Right cardiac atrium (tissue), 5 donors: Measurements from ENCODE around the gene ARHGAP25. TPM values are rescaled to one million over a fixed set of nuclear protein-coding genes. Genes with fewer than 3 reads are reported as not detected.

Experiments used
- ATAC-seq, 2 donors: fragments of 200-7000 bp; cut with Tn5 transposase; one replicate each; pipeline versions ENCODE4 v1.8.0 to v1.9.1; 2020; ENCODE audit warnings: moderate library complexity in 2 of 2, mild to moderate bottlenecking in 1 of 2
- DNase-seq, 3 donors: peaks; one replicate each; pipeline ENCODE4 v3.0.0-alpha.2; 2020
- H3K27ac ChIP-seq: one replicate; pipeline ENCODE4 v1.5.1; 2013; ENCODE audit warnings: mild to moderate bottlenecking, low read length, control low read depth, moderate library complexity
- H3K27me3 ChIP-seq: one replicate; pipeline ENCODE4 v1.6.1; 2013; ENCODE audit not compliant: control insufficient read depth, insufficient read depth
- H3K4me1 ChIP-seq: one replicate; pipeline ENCODE4 v1.6.1; 2013; ENCODE audit warnings: low read length; ENCODE audit not compliant: control insufficient read depth, insufficient read depth
- H3K4me3 ChIP-seq: one replicate; pipeline ENCODE4 v1.5.1; 2013; ENCODE audit warnings: low read length, control low read depth
- H3K9me3 ChIP-seq: one replicate; pipeline ENCODE4 v1.6.1; 2013; ENCODE audit warnings: low read length; ENCODE audit not compliant: control insufficient read depth
- WGBS: extraction: QIAGEN DNeasy Blood & Tissue Kit; methylation state at CpG from one replicate; pipeline ENCODE4 v1.1.7; 2013; 5-methylcytosine and 5-hydroxymethylcytosine counted together
- intact Hi-C, 4 donors: fragments of 100-400 bp; cut with DNase I; formaldehyde crosslinking; loops; one replicate each; pipeline versions ENCODE4 v1.11.0 to v1.14.0; 2022 to 2023
- polyA plus RNA-seq: library from polyadenylated mRNA; stranded (reverse); fragments of 200-250 nt; gene quantifications from one replicate; pipeline ENCODE4 v1.2.3, GENCODE V29; 2013
- total RNA-seq, 4 donors: library from RNA; stranded (reverse); fragmentation: NEBNext Ultra II Directional; extraction: Animal tissue kit (Norgen Biotek cat#: 25700); gene quantifications; one replicate each; pipeline ENCODE4 v1.2.1, GENCODE V29; 2021
- donor health status: healthy with polysubstance abuse.
- donor health status: DM: no; HTN: yes; CAD: no.
- donor health status: DM: no; HTN: no; CAD: no.
- donor health status: DM: no; HTN: yes; CAD: no; lungs with severe emphysema.
- donor health status: DM: yes; HTN: yes; CAD: no.

Gene ARHGAP25
- total and polyA plus RNA-seq, 5 donors, result 5.9 to 9.7 (median 8.5) TPM

DNA sequence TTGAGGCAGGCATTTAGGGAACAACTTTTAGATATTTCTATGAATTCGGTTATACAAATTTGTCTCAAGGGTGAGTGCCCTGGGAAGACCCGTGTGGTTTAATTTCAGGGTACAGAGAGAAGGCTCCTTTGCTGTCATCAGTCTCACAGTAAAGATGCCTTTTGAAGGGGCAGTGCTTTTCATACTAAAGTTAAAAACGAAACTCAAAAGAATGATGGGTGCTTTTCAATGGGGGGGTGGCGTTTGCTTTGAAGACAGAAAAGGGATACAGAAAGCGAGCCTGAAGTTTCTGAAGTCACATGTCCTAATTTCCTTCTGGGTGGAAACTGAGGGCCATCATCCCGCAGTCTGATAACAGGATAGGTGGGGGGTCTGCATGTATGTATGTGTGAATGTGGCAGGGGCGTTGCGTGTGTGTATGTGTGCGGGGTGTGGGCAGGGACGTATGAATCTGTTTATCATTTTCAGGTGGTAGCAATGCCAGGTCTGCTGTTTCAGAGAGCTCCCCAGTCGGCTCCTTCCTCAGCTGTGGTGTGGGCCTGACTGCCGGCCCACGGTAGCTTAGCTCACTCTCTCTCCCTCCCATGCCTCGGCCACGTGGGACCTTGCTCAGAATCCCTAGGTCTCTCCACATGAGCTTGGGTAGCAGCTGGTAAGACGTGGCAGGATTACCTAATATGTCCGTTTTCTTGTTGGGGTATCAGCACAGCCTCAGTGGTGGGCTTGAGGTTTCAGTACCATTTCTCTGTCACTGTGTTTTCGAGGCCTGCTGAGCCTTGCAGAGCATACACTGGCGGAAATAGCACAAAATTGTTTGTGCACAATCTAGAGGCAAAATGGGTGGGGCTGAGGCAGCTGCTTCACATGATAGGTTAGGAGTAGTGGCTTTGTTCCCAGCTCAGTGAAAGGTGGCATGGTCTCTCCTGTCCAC, 32.7 kb downstream of the ARHGAP25 start:
- H3K4me3 ChIP-seq, result no peak overlapping the region
- no peak for DNase-seq
- intact Hi-C loops, result no loop called here
- ATAC-seq, result no peak
- H3K4me1 ChIP-seq, result peaks cover 16% of the 10 kb centered on the region
- no peaks in the 10 kb centered on the region for H3K9me3 ChIP-seq
- H3K27me3 ChIP-seq, result no peaks in the 10 kb centered on the region
- 80% methylated on average over 19 of the region's 19 CpGs for WGBS
- no peak overlapping the region for H3K27ac ChIP-seq

DNA sequence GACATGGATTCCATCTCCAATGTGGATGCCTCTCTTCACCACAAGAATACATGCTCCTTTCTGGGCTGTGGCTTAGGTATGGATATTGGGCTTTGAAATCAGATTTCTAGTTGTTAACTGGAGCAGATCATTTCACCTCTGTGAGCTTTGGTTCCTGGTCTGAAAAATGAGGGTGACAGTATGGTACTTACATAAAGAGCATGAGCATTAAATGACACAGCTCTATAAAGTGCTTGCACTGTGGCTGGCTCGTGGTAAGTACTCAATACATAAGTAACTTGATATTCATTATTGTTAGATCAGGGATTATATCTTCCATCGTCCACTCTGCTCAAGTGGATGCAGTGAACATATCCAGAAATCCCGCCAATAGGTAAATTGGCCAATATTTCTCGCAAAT, 33.4 kb downstream of the ARHGAP25 start:
- Histone ChIP-seq H3K4me3 (no peak overlapping the region), H3K27me3 (no peaks in the 10 kb centered on the region), H3K27ac (no peak overlapping the region), H3K9me3 (no peaks in the 10 kb centered on the region), H3K4me1 (peaks cover 17% of the 10 kb centered on the region)
- intact Hi-C loops, result no loop called here
- 90% methylated on average over 4 of the region's 4 CpGs for WGBS
- no peak for ATAC-seq
- no peak for DNase-seq

DNA sequence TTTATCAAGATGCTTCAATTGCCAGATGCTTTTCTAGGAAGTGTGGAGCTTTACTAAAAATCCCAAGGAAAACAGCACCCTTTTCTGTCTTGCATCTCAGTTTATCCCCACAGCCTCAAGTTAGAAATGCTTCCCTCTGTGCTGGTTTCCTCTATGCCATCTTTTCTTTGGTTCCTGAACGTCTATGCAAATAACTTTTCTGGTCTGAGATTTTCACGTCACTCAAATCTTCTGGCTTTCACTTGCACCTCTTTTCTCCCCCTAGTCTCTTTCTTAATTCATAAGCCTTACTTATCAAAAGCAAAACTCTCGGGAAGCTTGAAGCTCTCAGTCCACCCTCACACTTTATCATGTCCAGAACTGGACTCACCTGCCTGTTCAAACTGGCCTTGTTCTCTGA, 33.9 kb downstream of the ARHGAP25 start:
- H3K9me3 ChIP-seq, result no peaks in the 10 kb centered on the region
- no peaks in the 10 kb centered on the region for H3K27me3 ChIP-seq
- no peak overlapping the region for H3K27ac ChIP-seq
- H3K4me3 ChIP-seq, result no peak overlapping the region
- intact Hi-C loops, result no loop called here
- peaks cover 17% of the 10 kb centered on the region for H3K4me1 ChIP-seq
- ATAC-seq (no peak), DNase-seq (no peak)
- WGBS, result 83% methylated on average over 3 of the region's 3 CpGs

DNA sequence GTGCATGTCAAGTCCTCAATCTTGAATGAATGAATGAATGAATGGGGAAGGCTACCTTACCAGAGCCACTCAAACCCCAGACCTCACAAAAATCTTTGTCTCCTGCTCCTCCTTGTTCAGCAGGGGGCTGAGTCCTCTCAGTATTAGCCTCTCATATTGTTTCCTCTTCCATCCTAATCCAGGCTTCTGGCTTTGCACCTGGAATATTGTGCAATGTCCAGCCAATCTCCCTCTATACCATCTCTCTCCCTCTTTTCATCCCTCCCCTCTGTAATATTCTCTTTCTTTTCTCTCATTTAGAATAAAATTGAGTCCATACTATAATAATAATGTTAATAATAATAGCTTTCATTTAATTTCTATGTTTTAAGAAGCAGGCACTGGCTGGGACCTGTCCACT, 34.3 kb downstream of the ARHGAP25 start:
- H3K9me3 ChIP-seq, result no peaks in the 10 kb centered on the region
- intact Hi-C loops, result no loop called here
- H3K27ac ChIP-seq, result no peak overlapping the region
- no peak overlapping the region for H3K4me3 ChIP-seq
- peaks cover 17% of the 10 kb centered on the region for H3K4me1 ChIP-seq
- DNase-seq (no peak), ATAC-seq (no peak)
- no peaks in the 10 kb centered on the region for H3K27me3 ChIP-seq

DNA sequence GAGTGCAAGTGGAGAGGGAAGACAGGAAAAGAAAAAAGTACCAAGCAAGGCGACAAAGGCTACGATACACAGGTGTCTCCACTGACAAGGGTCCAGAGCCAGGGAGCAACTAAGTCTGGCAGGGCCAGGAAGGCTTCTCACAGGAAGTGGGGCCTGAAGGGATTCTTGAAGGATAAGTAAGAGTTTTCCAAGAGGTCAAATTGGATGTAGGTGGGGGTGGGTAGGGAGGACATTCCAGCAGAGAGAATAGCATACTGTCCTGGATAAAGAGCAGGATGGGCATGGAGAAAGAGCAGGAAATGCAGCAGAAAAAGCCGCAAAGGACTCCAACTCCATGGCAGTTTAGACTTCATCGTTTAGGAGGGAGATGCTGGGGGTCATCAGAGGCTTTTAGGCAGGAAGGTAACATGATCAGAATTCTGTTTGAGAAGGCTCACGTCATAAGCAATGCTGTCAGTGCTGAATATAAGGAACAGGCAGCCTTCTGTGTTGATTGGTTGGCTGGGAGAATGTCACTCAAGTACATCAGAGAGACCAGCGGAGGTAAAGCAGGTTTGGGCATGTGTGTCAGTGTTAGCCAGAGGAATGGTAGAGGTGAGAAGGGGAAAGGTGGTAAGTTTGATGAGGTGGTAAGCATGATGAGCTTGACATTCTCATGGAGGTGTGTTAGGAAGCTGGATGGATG, 35.1 kb downstream of the ARHGAP25 start:
- intact Hi-C loops, result no loop called here
- Histone ChIP-seq H3K4me3 (no peak overlapping the region), H3K27ac (no peak overlapping the region), H3K9me3 (no peaks in the 10 kb centered on the region), H3K4me1 (peaks cover 17% of the 10 kb centered on the region), H3K27me3 (no peaks in the 10 kb centered on the region)
- ATAC-seq (no peak), DNase-seq (no peak)
- 81% methylated on average over 6 of the region's 6 CpGs for WGBS

DNA sequence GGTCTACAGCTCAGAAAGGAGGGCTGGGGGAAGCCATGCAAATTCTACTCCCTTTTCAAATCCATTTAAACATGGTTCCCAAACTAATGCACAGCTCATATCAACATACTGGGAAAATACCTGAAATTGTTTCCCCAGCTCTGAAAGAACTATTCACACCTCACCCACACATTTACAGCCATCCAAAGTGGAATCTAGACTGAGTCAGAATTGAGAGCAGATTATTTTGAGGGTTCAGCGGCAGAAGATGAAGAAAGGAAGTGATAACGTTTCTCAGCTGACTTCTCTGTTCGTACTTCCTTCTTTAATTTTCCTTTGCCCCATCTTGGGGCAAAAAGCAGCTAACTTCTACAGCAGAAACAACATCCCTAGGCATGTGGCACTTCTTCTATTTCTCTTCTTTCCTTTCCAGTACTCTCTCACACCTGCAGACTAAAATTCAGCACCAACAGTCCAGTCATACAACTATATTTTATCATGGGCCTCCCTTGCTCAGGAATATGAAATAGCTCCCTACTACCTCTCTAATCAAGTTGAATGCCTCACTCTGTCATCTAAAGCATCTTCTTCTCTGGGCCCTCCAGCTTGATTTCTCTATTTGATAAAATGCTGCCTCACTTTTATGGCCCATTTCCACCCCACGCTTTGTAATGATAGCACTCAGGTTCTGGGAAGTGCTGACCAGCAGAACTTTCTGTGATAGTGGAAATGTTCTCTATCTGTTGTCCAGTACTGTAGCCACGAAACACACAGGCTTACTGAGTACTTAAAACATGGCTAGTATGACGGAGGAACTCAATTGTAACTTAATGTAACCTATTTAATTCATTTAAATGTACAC, 35.9 kb downstream of the ARHGAP25 start:
- DNase-seq (no peak), ATAC-seq (no peak)
- no peaks in the 10 kb centered on the region for H3K9me3 ChIP-seq
- peaks cover 14% of the 10 kb centered on the region for H3K4me1 ChIP-seq
- intact Hi-C loops, result no loop called here
- peak overlapping the region; percentile 34 for H3K27ac ChIP-seq
- no peak overlapping the region for H3K4me3 ChIP-seq
- H3K27me3 ChIP-seq, result no peaks in the 10 kb centered on the region
- 62% methylated on average over 6 of the region's 6 CpGs for WGBS

DNA sequence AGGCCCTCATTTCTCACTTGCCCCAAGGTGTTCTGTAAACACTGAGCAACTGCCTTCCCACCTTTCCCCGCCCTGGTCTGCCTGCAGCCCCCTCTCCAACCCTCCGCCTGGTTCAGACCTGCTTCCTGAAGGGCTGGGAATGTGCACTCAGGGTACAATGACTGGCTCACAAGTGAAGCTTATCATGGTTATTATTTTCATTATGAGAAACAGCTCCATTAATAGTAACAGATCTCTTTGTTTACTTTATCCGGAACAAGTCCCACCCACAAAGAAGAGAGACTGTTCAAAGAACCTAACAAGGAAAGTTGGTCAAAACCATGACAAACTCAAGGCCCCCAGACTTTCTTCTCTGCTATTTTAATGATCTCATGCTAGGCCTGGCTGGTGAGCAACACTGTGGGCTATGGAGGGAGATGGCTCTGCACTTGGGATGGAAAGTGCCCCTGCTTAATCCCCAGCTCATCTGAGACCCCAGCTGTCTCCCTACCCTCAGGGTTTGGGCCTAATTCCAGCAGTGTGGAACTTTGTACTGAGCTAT, 36.7 kb downstream of the ARHGAP25 start:
- DNase-seq, result peak in 1 of 3 donors; percentile 34
- H3K27me3 ChIP-seq, result no peaks in the 10 kb centered on the region
- H3K9me3 ChIP-seq, result no peaks in the 10 kb centered on the region
- ATAC-seq, result peak; percentile 53 to 77
- H3K27ac ChIP-seq, result peak overlapping the region; percentile 87
- H3K4me3 ChIP-seq, result no peak overlapping the region
- intact Hi-C loops, result no loop called here
- WGBS, result 47% methylated on average over 3 of the region's 3 CpGs
- H3K4me1 ChIP-seq, result peaks cover 14% of the 10 kb centered on the region

DNA sequence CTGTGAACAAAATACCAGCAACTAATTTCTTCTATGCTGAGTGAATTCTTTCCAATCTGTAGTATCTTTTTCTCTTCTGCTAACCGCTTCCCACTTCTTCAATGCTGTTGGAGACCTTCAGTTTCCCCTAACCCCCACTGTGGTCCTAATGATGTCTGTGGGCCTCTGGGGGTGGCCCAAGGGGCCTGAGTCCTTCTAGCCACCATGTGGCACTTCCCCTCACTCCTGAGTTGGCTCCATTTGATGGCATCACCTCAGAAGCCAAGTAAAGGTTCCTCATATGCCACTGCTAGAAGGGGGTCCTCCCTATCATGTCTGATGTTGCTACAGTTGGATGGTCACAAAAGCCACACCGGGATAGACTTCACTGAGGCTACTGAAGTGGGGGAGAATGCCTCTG, 37.5 kb downstream of the ARHGAP25 start:
- 93% methylated on average over 2 of the region's 2 CpGs for WGBS
- intact Hi-C loops, result no loop called here
- no peak for ATAC-seq
- Histone ChIP-seq H3K9me3 (no peaks in the 10 kb centered on the region), H3K27me3 (no peaks in the 10 kb centered on the region), H3K4me3 (no peak overlapping the region), H3K27ac (peak overlapping the region; percentile 19), H3K4me1 (peaks cover 21% of the 10 kb centered on the region)
- DNase-seq, result no peak

DNA sequence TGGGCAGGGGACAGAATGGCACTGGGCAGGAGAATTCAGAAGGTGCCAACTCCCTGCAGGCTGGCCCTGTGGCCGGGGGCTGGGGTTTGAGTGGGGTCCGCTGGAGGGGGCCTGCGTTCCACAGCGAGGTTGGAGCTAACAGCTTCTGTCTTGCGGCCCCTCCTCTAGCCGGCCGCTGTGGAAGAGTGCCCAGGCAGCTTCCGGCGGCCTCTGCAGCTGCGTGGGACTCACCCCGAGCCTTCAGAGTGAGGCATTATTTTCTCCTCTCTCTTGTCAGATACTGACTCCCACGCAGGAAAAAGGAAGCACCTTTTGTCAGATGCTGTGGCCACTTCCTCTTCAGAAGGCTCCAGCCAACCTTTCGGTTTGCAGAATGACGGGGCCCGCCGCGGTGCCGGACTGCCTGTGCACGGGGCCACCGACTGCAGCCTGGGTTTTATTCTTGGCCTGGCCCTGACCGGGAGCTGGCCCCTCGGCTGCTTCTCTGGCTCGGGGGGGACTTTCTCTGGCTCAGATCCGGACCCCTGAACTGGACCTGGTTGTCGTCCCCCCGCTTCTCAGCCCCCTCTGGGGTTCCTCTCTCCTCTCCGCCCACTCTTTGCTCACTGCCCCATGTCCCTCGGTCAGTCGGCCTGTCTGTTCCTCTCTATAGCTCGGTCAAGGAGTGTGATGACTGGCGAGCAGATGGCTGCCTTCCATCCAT, 40.1 kb downstream of the ARHGAP25 start:
- Histone ChIP-seq H3K4me1 (peaks cover 21% of the 10 kb centered on the region), H3K4me3 (peak overlapping the region; percentile 13)

DNA sequence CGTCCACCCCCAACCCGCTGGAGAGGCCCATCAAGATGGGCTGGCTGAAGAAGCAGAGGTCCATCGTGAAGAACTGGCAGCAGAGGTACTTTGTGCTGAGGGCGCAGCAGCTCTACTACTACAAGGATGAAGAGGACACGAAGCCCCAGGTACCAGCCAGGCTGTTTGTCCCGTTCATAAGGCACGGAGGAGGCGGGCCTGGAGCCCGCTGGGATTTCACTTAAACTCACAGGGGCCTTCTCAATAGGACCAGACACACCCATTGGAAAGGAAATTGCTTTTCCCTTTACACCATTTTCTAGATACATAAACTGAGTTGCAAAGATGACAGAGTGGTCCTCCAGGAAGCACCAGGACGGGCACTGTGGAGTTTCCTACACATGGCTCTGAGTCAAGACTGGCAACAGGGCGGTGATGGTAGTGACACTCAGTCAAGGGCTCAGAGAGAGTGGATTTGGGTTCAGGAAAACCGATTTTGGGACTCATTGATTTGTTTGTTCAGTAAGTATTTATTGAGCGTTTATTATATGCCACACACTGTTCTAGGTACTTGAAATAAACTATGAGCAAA, 40.7 kb downstream of the ARHGAP25 start:
- intact Hi-C loops, result no loop called here
- Histone ChIP-seq H3K9me3 (no peaks in the 10 kb centered on the region), H3K27ac (peak overlapping the region; percentile 28), H3K4me3 (peak overlapping the region; percentile 13), H3K27me3 (no peaks in the 10 kb centered on the region), H3K4me1 (peaks cover 19% of the 10 kb centered on the region)
- ATAC-seq, result peak; percentile 20 to 43
- WGBS, result 60% methylated on average over 13 of the region's 13 CpGs
- no peak for DNase-seq

More for the DNA sequence above, 40.1 kb downstream of the ARHGAP25 start:
- Histone ChIP-seq H3K9me3 (no peaks in the 10 kb centered on the region), H3K27me3 (no peaks in the 10 kb centered on the region), H3K27ac (peak overlapping the region; percentile 46)
- intact Hi-C loops, result no loop called here
- peak; percentile 57 to 88 (median 86) for DNase-seq
- WGBS, result 36% methylated on average over 31 of the region's 31 CpGs
- ATAC-seq, result peak; percentile 83 to 88
